ENCODE measurements around the gene PRLHR. TPM values are rescaled to one million over a fixed set of nuclear protein-coding genes. Genes with fewer than 3 reads are reported as not detected.

Gene PRLHR
- total and polyA plus RNA-seq, 2 of the 13 experiments (the other 11 are each of a cell fraction or from before 2014, with no cell fraction given) = not detected

DNA sequence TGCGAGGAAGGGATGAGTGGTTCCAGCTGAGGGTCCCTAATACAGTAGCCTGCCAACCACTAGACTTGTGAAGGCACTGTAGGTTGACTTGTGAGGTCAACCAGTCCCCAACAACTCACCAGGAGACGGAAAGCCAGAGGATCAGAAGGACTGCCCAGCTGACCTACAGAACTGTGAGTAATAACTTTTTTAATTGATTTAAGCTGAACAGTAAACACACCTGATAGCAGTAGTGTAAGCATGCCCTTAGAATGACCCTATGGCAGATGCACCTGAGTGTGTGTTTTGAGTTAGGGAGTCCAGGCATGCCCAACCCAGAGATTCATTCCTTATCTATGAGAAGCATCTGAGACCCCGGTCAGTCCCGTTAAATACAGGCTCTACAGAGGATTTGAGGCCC is 14.1 kb downstream of the PRLHR start:
- POLR2A ChIA-PET = no interaction called here
- no peaks in the 10 kb centered on the region; a peak in 2 of 5 replicates for H3K27me3 ChIP-seq (ENCODE audit: control insufficient read depth in 1 of 2, insufficient read depth in 2 of 2, low read length in 2 of 2)
- H3K9ac ChIP-seq (ENCODE audit: insufficient read depth, low read depth, low read length) = no peak overlapping the region
- DNase-seq (ENCODE audit: low spot score) = no peak
- H3K4me3 ChIP-seq (replicated peaks in 1 of 3; ENCODE audit: insufficient read depth in 1 of 3, low read depth in 2 of 3, low read length in 3 of 3) = no peak overlapping the region
- H4K20me1 ChIP-seq (ENCODE audit: insufficient read depth, low read length) = no peaks in the 10 kb centered on the region
- intact Hi-C loops (cut with micrococcal nuclease; ENCODE audit: unreplicated experiment) (no loop called here), in situ Hi-C loops (cut with HindIII; ENCODE audit: extremely low pct_ligation_motif_present, low pct_unique_long_range_greater_than_20kb) (no loop called here)
- no peak overlapping the region for H3K27ac ChIP-seq (ENCODE audit: extremely low read length, insufficient read depth, low read length)
- no peaks in the 10 kb centered on the region for H3K9me3 ChIP-seq (ENCODE audit: low read length)
- no peaks in the 10 kb centered on the region for H3K4me1 ChIP-seq (ENCODE audit: insufficient read depth, low read length)
- no TSS peak for BruUV-seq (replicated peaks)
- 3% methylated on average over 4 of the region's 4 CpGs for WGBS (ENCODE audit: low lambda C conversion rate)
- H3K36me3 ChIP-seq (replicated peaks in 1 of 2; ENCODE audit: control insufficient read depth in 1 of 2, insufficient read depth in 2 of 2, low read length in 2 of 2) = no peaks in the 10 kb centered on the region
- peak; percentile 57 for ATAC-seq
- no peak for FAIRE-seq
- no peaks in the 10 kb centered on the region for H3K79me2 ChIP-seq (ENCODE audit: insufficient read depth, low read length)
- CTCF ChIA-PET (ENCODE audit: low intra/inter-chr PET ratio, low total read pairs) = no interaction called here
- no peak overlapping the region for H2AFZ ChIP-seq (ENCODE audit: low read length)
- no peak overlapping the region for H3K4me2 ChIP-seq (ENCODE audit: low read depth, low read length)
- peak; percentile 37; the same call in 1 of the 2 replicates for TF ChIP-seq RXRA (CRISPR knock-in tag; IDR thresholded peaks at IDR 0.05)
- TF ChIP-seq ZEB1 (IDR thresholded peaks at IDR 0.05; ENCODE audit: insufficient replicate concordance, low read depth) = no peak
- TF ChIP-seq HDAC6 (IDR thresholded peaks at IDR 0.05; ENCODE audit: low read depth, low read length) = no peak
- TF ChIP-seq, protein P1, sequence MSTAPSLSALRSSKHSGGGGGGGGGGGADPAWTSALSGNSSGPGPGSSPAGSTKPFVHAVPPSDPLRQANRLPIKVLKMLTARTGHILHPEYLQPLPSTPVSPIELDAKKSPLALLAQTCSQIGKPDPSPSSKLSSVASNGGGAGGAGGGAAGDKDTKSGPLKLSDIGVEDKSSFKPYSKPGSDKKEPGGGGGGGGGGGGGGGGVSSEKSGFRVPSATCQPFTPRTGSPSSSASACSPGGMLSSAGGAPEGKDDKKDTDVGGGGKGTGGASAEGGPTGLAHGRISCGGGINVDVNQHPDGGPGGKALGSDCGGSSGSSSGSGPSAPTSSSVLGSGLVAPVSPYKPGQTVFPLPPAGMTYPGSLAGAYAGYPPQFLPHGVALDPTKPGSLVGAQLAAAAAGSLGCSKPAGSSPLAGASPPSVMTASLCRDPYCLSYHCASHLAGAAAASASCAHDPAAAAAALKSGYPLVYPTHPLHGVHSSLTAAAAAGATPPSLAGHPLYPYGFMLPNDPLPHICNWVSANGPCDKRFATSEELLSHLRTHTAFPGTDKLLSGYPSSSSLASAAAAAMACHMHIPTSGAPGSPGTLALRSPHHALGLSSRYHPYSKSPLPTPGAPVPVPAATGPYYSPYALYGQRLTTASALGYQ (CRISPR knock-in tag; IDR thresholded peaks at IDR 0.05) = no peak
- TF ChIP-seq, protein P2, sequence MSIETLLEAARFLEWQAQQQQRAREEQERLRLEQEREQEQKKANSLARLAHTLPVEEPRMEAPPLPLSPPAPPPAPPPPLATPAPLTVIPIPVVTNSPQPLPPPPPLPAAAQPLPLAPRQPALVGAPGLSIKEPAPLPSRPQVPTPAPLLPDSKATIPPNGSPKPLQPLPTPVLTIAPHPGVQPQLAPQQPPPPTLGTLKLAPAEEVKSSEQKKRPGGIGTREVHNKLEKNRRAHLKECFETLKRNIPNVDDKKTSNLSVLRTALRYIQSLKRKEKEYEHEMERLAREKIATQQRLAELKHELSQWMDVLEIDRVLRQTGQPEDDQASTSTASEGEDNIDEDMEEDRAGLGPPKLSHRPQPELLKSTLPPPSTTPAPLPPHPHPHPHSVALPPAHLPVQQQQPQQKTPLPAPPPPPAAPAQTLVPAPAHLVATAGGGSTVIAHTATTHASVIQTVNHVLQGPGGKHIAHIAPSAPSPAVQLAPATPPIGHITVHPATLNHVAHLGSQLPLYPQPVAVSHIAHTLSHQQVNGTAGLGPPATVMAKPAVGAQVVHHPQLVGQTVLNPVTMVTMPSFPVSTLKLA (IDR thresholded peaks at IDR 0.05) = no peak
- TF ChIP-seq STAG1 (CRISPR knock-in tag; IDR thresholded peaks at IDR 0.05) = no peak
- TF ChIP-seq GFI1 (CRISPR knock-in tag; IDR thresholded peaks at IDR 0.05; ENCODE audit: borderline replicate concordance) = no peak
- TF ChIP-seq FOXA1 (IDR thresholded peaks at IDR 0.05) = no peak
- 0 out of 2 replicates have a peak, but pooled peaks have one; percentile 38 for TF ChIP-seq FOXA1 (CRISPR knock-in tag; IDR thresholded peaks at IDR 0.05)
- TF ChIP-seq, protein P3, sequence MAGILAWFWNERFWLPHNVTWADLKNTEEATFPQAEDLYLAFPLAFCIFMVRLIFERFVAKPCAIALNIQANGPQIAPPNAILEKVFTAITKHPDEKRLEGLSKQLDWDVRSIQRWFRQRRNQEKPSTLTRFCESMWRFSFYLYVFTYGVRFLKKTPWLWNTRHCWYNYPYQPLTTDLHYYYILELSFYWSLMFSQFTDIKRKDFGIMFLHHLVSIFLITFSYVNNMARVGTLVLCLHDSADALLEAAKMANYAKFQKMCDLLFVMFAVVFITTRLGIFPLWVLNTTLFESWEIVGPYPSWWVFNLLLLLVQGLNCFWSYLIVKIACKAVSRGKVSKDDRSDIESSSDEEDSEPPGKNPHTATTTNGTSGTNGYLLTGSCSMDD (CRISPR knock-in tag; IDR thresholded peaks at IDR 0.05) = no peak
- peak; percentile 15; the same call in 1 of the 2 replicates for TF ChIP-seq TBX3 (IDR thresholded peaks at IDR 0.05; ENCODE audit: borderline replicate concordance)
- TF ChIP-seq, protein P4, sequence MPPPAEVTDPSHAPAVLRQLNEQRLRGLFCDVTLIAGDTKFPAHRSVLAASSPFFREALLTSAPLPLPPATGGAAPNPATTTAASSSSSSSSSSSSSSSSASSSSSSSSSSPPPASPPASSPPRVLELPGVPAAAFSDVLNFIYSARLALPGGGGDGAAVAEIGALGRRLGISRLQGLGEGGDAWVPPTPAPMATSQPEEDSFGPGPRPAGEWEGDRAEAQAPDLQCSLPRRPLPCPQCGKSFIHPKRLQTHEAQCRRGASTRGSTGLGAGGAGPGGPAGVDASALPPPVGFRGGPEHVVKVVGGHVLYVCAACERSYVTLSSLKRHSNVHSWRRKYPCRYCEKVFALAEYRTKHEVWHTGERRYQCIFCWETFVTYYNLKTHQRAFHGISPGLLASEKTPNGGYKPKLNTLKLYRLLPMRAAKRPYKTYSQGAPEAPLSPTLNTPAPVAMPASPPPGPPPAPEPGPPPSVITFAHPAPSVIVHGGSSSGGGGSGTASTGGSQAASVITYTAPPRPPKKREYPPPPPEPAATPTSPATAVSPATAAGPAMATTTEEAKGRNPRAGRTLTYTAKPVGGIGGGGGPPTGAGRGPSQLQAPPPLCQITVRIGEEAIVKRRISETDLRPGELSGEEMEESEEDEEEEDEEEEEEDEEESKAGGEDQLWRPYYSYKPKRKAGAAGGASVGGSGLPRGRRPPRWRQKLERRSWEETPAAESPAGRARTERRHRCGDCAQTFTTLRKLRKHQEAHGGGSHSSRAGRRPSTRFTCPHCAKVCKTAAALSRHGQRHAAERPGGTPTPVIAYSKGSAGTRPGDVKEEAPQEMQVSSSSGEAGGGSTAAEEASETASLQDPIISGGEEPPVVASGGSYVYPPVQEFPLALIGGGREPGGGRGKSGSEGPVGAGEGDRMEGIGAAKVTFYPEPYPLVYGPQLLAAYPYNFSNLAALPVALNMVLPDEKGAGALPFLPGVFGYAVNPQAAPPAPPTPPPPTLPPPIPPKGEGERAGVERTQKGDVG (CRISPR knock-in tag; IDR thresholded peaks at IDR 0.05; ENCODE audit: borderline replicate concordance) = no peak
- TF ChIP-seq, protein P5, sequence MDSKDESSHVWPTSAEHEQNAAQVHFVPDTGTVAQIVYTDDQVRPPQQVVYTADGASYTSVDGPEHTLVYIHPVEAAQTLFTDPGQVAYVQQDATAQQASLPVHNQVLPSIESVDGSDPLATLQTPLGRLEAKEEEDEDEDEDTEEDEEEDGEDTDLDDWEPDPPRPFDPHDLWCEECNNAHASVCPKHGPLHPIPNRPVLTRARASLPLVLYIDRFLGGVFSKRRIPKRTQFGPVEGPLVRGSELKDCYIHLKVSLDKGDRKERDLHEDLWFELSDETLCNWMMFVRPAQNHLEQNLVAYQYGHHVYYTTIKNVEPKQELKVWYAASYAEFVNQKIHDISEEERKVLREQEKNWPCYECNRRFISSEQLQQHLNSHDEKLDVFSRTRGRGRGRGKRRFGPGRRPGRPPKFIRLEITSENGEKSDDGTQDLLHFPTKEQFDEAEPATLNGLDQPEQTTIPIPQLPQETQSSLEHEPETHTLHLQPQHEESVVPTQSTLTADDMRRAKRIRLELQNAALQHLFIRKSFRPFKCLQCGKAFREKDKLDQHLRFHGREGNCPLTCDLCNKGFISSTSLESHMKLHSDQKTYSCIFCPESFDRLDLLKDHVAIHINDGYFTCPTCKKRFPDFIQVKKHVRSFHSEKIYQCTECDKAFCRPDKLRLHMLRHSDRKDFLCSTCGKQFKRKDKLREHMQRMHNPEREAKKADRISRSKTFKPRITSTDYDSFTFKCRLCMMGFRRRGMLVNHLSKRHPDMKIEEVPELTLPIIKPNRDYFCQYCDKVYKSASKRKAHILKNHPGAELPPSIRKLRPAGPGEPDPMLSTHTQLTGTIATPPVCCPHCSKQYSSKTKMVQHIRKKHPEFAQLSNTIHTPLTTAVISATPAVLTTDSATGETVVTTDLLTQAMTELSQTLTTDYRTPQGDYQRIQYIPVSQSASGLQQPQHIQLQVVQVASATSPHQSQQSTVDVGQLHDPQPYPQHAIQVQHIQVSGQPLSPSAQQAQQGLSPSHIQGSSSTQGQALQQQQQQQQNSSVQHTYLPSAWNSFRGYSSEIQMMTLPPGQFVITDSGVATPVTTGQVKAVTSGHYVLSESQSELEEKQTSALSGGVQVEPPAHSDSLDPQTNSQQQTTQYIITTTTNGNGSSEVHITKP (CRISPR knock-in tag; IDR thresholded peaks at IDR 0.05; ENCODE audit: low read depth) = no peak
- no peak for TF ChIP-seq SUZ12 (IDR thresholded peaks at IDR 0.05; ENCODE audit: low read depth, low read length)

Data from HepG2 (cell line).